SH-SY5Y (cell line): Measurements from ENCODE around the gene CTNND2.

ENCODE experiments used
- GATA2 ChIP-seq: IDR thresholded peaks from 2 replicates; pipeline ENCODE4 v1.6.1; 2011; ENCODE audit warnings: mild to moderate bottlenecking, low read depth, low read length
- GATA3 ChIP-seq: IDR thresholded peaks from 2 replicates; pipeline ENCODE4 v1.6.1; 2011; ENCODE audit warnings: low read depth, mild to moderate bottlenecking, low read length, moderate library complexity

Gene CTNND2

DNA sequence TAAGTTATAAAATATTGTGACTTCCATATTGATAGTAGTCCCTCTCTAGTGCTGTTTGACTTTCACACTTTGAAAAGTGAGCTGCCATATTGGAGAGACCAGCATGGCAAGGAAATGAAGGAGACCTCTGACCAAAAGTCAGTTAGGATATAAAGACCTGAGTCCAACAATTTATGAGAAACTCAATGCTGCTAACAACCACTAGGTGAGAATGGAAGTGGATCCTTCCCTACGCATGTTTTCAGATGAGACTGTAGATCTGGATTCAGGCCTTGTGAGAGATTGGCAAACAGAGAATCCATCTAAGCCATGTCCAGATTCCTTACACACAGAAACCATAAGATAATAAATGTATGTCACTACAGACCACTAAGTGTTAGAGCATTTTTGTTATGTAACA, 81.6 kb downstream of the CTNND2 start:
- TF ChIP-seq GATA2: no peak
- TF ChIP-seq GATA3: no peak

DNA sequence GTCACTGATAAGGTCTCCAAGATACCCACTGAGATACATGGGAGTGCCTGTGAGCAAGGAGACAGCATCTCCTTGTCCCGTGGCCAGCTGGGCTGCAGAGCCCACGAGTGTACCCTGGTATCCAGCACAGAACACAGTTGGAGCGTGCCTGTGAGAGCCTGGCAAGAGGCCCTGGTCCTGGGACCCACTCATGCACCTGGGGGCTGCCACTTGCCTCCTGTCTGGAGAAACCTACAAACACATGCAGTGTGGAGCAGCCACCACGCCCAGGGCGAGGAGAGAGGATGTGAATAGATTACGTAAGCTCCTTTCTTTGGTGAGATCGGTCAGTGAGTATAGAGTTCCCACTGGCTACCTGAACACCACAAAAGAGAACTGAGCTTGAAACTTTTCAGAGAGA, 88.3 kb downstream of the CTNND2 start:
- no peak for TF ChIP-seq GATA2

DNA sequence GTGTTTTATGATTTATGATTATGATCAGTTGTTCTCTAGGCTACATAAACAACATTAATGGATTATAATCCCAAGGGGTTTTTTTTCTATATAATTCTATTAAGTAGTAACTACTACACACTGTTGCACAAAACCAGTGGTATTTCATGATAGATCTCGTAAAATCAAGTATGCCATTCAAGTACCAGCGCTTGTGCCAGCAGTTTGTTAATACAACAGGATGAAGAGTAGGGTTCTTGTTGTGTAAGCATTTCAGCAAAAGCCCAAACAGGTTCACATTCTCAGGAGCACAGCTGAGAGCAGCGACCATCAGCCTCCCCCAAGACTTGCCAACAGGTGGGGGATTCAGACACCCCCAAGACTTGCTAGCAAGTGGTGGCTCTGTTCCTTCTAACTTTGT, 88.8 kb downstream of the CTNND2 start:
- no peak for TF ChIP-seq GATA3
- no peak for TF ChIP-seq GATA2

GRCh38 chr5:11814373-11814772, 89.9 kb downstream of the CTNND2 start:
- TF ChIP-seq GATA3: no peak
- TF ChIP-seq GATA2: no peak

- TF ChIP-seq GATA3 (no peak), GATA2 (no peak)
Observed at GRCh38 chr5:11809407-11809806, 94.8 kb downstream of the CTNND2 start.

- TF ChIP-seq GATA3 (no peak), GATA2 (no peak)
Observed at GRCh38 chr5:11803436-11803835, 100.8 kb downstream of the CTNND2 start.

- no peak for TF ChIP-seq GATA2
- no peak for TF ChIP-seq GATA3
Observed at GRCh38 chr5:11801061-11801460, 103.2 kb downstream of the CTNND2 start.

GRCh38 chr5:11797132-11797531, 107.1 kb downstream of the CTNND2 start:
- TF ChIP-seq GATA3 (no peak), GATA2 (no peak)

- no peak for TF ChIP-seq GATA2
- no peak for TF ChIP-seq GATA3
Observed at GRCh38 chr5:11793396-11793795, 110.8 kb downstream of the CTNND2 start.

DNA sequence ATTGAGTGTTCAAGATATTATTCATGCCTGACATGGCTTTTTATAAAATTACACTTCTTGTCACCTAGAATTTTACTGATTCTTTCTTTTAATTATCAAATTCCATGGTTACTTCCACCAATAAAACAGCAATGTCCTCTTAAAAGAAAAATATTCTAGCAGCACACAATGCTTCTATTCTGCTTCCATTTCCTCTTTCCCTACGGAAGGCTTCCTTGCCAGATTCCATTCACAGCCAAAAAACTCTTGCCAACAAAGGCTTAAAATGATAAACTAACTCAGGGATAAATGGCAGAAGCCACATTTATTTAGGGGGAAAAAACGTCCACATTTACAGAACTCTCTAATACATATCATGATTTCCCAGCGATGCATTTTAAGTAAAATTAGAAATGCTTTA, 111.6 kb downstream of the CTNND2 start:
- TF ChIP-seq GATA2 (no peak), GATA3 (no peak)

DNA sequence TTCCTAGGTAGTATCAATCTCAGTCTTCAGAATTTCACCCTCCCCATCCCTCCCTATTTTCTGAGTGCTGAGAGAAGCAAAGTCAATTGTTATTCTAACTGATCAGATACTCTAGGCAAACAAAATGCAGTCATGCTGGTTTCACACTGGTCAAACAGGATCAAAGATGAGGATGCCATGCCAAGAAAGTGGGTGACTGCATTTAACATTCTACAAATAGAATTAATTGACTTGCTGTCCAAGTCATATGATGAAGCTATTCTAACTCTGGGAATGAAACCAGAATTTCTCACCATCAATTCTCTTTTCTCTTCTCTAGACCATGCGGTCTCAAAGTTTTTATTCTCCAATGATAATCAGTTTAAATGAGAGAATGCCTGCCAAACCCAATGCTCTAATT, 112.5 kb downstream of the CTNND2 start:
- TF ChIP-seq GATA3 (no peak), GATA2 (no peak)

DNA sequence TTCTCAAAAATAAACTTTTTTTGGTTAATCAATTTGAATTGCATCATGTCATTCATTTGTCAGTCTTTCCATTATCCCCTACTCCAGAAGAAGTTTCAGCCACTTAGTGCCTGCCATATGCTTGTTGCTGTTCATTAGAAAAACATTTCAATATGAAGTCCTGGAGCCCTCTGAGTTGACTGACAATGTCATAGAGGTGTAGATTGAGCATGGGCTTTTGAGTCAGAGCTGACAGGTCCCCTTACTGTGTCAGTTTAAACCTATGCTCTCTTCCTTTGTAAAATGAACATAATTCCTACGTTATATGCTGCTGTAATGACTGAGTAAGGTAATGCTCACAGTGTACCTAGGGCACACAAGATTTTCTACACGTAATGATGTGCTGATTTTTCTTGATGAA, 114.0 kb downstream of the CTNND2 start:
- TF ChIP-seq GATA2: no peak
- TF ChIP-seq GATA3: no peak

DNA sequence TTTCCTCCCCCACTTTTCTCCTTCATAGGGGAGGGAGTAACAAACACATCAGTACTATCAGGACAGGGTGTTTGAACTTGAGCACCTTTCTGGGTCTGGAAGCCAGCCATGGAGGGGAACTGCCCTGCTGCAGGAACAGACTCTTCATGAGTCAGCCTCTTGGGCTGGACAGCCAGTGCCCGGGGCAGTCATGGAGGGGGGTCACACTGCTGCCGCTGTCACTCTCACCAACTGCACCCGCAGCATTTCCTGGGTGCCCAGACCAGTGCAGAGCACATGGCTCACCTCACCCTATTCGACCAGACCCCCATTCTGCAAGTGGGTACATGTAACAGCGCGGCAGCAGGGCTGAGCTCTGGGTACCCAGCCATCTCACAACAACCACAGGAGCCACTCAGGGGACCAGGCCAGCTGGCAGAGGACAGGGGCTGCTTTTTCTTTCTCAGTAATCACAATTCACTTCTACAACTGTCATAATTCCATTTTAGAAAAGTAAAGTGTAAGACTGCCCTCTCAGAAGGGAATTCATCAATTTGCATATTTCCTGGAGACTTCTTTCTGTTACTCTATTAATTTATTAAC, 118.4 kb downstream of the CTNND2 start:
- TF ChIP-seq GATA2 (no peak), GATA3 (no peak)

DNA sequence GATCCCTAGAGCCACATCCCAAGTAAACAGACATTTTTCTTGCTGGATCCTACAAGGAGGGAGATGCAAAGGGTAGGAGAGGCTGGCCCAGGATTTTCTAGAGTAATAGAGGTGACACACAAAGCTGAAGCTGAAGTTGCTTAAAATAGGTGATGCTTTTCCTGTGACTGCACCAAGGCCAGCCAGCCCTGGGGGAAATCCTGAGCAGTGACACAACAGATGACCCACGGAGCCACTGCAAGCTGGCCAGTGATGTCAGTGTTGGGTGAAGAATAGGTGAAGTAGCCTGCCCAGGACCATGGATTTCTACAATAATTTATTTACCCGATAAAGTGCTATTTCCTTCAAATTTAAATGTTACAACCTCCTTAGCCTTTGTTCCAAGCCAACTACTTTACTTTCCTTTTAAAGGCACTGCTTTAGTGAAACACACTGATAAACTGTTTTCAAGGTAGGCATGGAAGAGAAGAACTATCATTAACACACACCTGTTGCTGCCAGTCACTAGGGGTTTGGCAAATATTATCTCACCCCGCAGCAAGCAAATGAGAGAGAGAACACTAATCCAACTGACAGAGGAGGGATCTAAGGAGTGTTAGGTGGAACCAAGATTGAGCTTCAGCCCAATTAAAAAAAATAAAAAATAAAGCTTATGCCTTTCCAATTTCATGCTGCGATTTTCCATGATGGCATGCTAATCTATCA, 123.5 kb downstream of the CTNND2 start:
- TF ChIP-seq GATA2: no peak
- TF ChIP-seq GATA3: no peak

- TF ChIP-seq GATA2 (no peak), GATA3 (no peak)
Observed at GRCh38 chr5:11777096-11777495, 127.2 kb downstream of the CTNND2 start.

GRCh38 chr5:11770310-11770709, 133.9 kb downstream of the CTNND2 start:
- no peak for TF ChIP-seq GATA3
- no peak for TF ChIP-seq GATA2
